Measurements from ENCODE around the gene ITIH1. TPM values are rescaled to one million over a fixed set of nuclear protein-coding genes. Genes with fewer than 3 reads are reported as not detected.
A peak's percentile ranks its signal among the peaks of the same experiment; 100 is the strongest.
"Not testable (repeated sequence)": the region's sequence is repeated elsewhere in the genome, so short reads cannot be mapped to it uniquely, and the experiment has no call there.

Gene ITIH1, protein sequence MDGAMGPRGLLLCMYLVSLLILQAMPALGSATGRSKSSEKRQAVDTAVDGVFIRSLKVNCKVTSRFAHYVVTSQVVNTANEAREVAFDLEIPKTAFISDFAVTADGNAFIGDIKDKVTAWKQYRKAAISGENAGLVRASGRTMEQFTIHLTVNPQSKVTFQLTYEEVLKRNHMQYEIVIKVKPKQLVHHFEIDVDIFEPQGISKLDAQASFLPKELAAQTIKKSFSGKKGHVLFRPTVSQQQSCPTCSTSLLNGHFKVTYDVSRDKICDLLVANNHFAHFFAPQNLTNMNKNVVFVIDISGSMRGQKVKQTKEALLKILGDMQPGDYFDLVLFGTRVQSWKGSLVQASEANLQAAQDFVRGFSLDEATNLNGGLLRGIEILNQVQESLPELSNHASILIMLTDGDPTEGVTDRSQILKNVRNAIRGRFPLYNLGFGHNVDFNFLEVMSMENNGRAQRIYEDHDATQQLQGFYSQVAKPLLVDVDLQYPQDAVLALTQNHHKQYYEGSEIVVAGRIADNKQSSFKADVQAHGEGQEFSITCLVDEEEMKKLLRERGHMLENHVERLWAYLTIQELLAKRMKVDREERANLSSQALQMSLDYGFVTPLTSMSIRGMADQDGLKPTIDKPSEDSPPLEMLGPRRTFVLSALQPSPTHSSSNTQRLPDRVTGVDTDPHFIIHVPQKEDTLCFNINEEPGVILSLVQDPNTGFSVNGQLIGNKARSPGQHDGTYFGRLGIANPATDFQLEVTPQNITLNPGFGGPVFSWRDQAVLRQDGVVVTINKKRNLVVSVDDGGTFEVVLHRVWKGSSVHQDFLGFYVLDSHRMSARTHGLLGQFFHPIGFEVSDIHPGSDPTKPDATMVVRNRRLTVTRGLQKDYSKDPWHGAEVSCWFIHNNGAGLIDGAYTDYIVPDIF
- polyA plus RNA-seq (2013, experiment 1 of 2), result not detected
- not detected for polyA plus RNA-seq (2013, experiment 2 of 2)

DNA sequence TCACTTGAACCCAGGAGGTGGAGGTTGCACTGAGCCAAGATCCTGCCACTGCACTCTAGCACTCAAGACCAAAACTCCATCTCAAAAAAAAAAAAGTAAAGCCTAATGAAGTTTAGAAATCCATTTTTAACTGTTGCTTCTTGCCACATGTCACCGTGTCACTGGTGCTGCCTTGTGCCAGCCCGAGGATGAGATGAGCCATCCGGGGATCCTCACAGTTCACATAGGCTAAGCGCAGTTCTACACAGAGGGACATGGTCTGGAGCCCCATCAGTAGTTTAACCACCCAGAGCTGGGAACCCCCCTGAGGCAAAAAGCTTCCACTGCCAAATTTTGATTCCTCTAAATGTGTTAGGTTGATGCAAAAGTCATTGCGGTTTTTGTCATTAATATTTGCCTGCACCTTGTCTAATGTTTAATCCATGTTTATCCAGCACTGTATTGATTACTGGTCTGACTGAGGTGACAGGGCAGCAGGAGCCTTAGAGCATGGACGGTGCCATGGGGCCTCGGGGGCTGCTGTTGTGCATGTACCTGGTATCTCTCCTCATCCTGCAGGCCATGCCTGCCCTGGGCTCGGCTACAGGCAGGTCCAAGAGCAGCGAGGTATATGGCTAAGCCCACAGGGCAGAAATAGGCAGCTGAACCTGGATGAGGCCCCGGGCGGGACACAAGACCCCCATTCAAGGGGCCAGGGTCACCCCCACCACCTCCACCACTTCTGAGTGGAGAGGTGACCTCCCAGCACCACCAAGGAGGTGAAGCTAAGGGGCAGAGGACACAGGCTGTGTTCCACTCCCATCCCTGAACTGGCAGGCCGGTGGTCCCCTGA is at the start of gene ITIH1:
ITIH1 (plus strand) TSS at position 473 of the 832 bp plus-strand sequence; CDS start at position 490, 17 bp downstream.
- H2BK15ac ChIP-seq (ENCODE audit: low read length), result no peak within 1 kb of the TSS
- WGBS, 2 donors (ENCODE audit: extremely low coverage in 2 of 2, insufficient read length in 2 of 2, insufficient replicate concordance in 1 of 2), result no CpG with 5 or more reads among the region's 12 CpGs
- H4K8ac ChIP-seq (ENCODE audit: low read depth, low read length), result no peak within 1 kb of the TSS
- DNase-seq (ENCODE audit: low spot score), result no peak
- no peak within 1 kb of the TSS for H3K27ac ChIP-seq (replicated peaks; ENCODE audit: low read length)
- H3K9me3 ChIP-seq (replicated peaks in 1 of 2; ENCODE audit: control insufficient read depth in 2 of 2, insufficient read depth in 1 of 2, low read depth in 1 of 2, low read length in 2 of 2), result no peaks in the 10 kb centered on the region
- peak within 1 kb of the TSS in 1 of 2 donors; percentile 3 for H3K4me3 ChIP-seq (ENCODE audit: low read length in 2 of 2)
- no peak within 1 kb of the TSS for H3K18ac ChIP-seq (ENCODE audit: low read length)
- no peak within 1 kb of the TSS for H2BK120ac ChIP-seq (ENCODE audit: low read depth, low read length)
- peak within 1 kb of the TSS; percentile 31 for H2BK5ac ChIP-seq (ENCODE audit: low read length)
- no peak within 1 kb of the TSS for H3K4me2 ChIP-seq (ENCODE audit: insufficient read depth, low read length, poor library complexity, severe bottlenecking)
- peak within 1 kb of the TSS; percentile 37 for H2AK5ac ChIP-seq (ENCODE audit: low read depth, low read length)
- H3K14ac ChIP-seq (ENCODE audit: low read length), result no peak within 1 kb of the TSS
- no peak within 1 kb of the TSS for H3K23ac ChIP-seq (ENCODE audit: low read depth, low read length, poor library complexity)
- no peak within 1 kb of the TSS for H2AFZ ChIP-seq (ENCODE audit: low read length)
- no peak within 1 kb of the TSS for H2BK12ac ChIP-seq (ENCODE audit: low read length)
- no peak within 1 kb of the TSS for H4K91ac ChIP-seq (ENCODE audit: low read depth, low read length, poor library complexity)
- no peaks in the 10 kb centered on the region for H3K4me1 ChIP-seq (ENCODE audit: control insufficient read depth in 2 of 2, insufficient read depth in 1 of 2, low read depth in 1 of 2, low read length in 2 of 2)
- no peak within 1 kb of the TSS for H3K9ac ChIP-seq (ENCODE audit: low read depth, low read length, poor library complexity)
- no peaks in the 10 kb centered on the region for H3K36me3 ChIP-seq (replicated peaks in 1 of 2; ENCODE audit: control insufficient read depth in 2 of 2, insufficient read depth in 2 of 2, low read length in 2 of 2)
- no peaks in the 10 kb centered on the region for H3K79me1 ChIP-seq (ENCODE audit: low read depth, low read length)
- H3K4ac ChIP-seq (ENCODE audit: low read length), result no peak within 1 kb of the TSS
- peaks cover 0 to 29% (median 0%) of the 10 kb centered on the region in 3 experiments for H3K27me3 ChIP-seq (ENCODE audit: control insufficient read depth in 3 of 3, insufficient read depth in 3 of 3, low read depth in 1 of 3, low read length in 3 of 3)

DNA sequence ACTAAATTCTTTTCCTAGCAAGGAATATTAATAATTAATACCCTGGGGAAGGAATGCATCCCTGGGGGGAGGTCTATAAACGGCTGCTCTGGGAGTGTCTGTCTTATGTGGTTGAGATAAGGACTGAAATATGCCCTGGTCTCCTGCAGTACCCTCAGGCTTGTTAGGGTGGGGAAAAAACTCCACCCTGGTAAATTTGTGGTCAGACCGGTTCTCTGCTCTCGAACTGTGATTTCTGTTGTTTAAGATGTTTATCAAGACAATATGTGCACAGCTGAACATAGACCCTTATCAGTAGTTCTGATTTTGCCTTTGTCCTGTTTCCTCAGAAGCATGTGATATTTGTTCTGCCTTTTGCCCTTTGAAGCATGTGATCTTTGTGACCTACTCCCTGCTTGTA is 48.6 kb upstream of the ITIH1 start:
- H2BK5ac ChIP-seq (ENCODE audit: low read length); H4K8ac ChIP-seq (ENCODE audit: low read depth, low read length); H3K4ac ChIP-seq (ENCODE audit: low read length); H3K18ac ChIP-seq (ENCODE audit: low read length); H3K14ac ChIP-seq (ENCODE audit: low read length); H2BK12ac ChIP-seq (ENCODE audit: low read length); H3K4me1 ChIP-seq (ENCODE audit: control insufficient read depth in 2 of 2, insufficient read depth in 1 of 2, low read depth in 1 of 2, low read length in 2 of 2); H3K27ac ChIP-seq (replicated peaks; ENCODE audit: low read length); H2BK120ac ChIP-seq (ENCODE audit: low read depth, low read length); H3K9ac ChIP-seq (ENCODE audit: low read depth, low read length, poor library complexity); H3K79me1 ChIP-seq (ENCODE audit: low read depth, low read length); H2BK15ac ChIP-seq (ENCODE audit: low read length); H3K27me3 ChIP-seq (ENCODE audit: control insufficient read depth in 3 of 3, insufficient read depth in 3 of 3, low read depth in 1 of 3, low read length in 3 of 3); H4K91ac ChIP-seq (ENCODE audit: low read depth, low read length, poor library complexity); H2AK5ac ChIP-seq (ENCODE audit: low read depth, low read length); H2AFZ ChIP-seq (ENCODE audit: low read length); H3K4me2 ChIP-seq (ENCODE audit: insufficient read depth, low read length, poor library complexity, severe bottlenecking); DNase-seq (ENCODE audit: low spot score); H3K4me3 ChIP-seq (ENCODE audit: low read length in 2 of 2); H3K23ac ChIP-seq (ENCODE audit: low read depth, low read length, poor library complexity): not testable (repeated sequence)
- H3K36me3 ChIP-seq (replicated peaks in 1 of 2; ENCODE audit: control insufficient read depth in 2 of 2, insufficient read depth in 2 of 2, low read length in 2 of 2), result peaks cover 14 to 61% of the 10 kb centered on the region in 2 donors
- no CpG with 5 or more reads among the region's 3 CpGs for WGBS, 2 donors (ENCODE audit: extremely low coverage in 2 of 2, insufficient read length in 2 of 2, insufficient replicate concordance in 1 of 2)
- peaks cover 4 to 44% of the 10 kb centered on the region in 2 donors for H3K9me3 ChIP-seq (replicated peaks in 1 of 2; ENCODE audit: control insufficient read depth in 2 of 2, insufficient read depth in 1 of 2, low read depth in 1 of 2, low read length in 2 of 2)

DNA sequence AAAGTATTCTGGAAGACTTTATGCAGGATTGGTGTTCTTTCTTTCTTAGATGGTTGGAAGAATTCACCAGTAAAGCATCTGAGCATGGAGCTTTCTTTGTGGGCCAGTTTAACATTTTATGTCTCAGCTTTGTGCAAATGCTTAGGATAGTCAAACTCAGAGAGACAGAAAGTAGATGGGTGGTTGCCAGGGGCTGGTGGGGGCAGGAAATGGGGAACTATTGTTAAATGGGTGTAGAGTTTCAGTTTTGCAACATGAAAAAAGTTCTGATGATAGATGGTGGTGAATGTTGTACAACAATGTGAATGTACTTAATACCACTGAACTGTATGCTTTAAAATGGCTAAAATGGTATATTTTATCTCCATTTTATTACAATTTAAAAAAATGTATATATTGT is 46.7 kb upstream of the ITIH1 start:
- no peak overlapping the region for H2BK5ac ChIP-seq (ENCODE audit: low read length)
- no peak overlapping the region for H3K18ac ChIP-seq (ENCODE audit: low read length)
- no peak overlapping the region for H2AFZ ChIP-seq (ENCODE audit: low read length)
- no peaks in the 10 kb centered on the region for H3K4me1 ChIP-seq (ENCODE audit: control insufficient read depth in 2 of 2, insufficient read depth in 1 of 2, low read depth in 1 of 2, low read length in 2 of 2)
- H3K4me2 ChIP-seq (ENCODE audit: insufficient read depth, low read length, poor library complexity, severe bottlenecking), result no peak overlapping the region
- H3K36me3 ChIP-seq (replicated peaks in 1 of 2; ENCODE audit: control insufficient read depth in 2 of 2, insufficient read depth in 2 of 2, low read length in 2 of 2), result peaks cover 16 to 68% of the 10 kb centered on the region in 2 donors
- H3K9ac ChIP-seq (ENCODE audit: low read depth, low read length, poor library complexity), result no peak overlapping the region
- DNase-seq (ENCODE audit: low spot score), result no peak
- H4K91ac ChIP-seq (ENCODE audit: low read depth, low read length, poor library complexity), result no peak overlapping the region
- H3K14ac ChIP-seq (ENCODE audit: low read length), result no peak overlapping the region
- H3K9me3 ChIP-seq (replicated peaks in 1 of 2; ENCODE audit: control insufficient read depth in 2 of 2, insufficient read depth in 1 of 2, low read depth in 1 of 2, low read length in 2 of 2), result peaks cover 4 to 53% of the 10 kb centered on the region in 2 donors
- H3K23ac ChIP-seq (ENCODE audit: low read depth, low read length, poor library complexity), result no peak overlapping the region
- H2AK5ac ChIP-seq (ENCODE audit: low read depth, low read length), result no peak overlapping the region
- H2BK12ac ChIP-seq (ENCODE audit: low read length), result no peak overlapping the region
- no peak overlapping the region for H2BK120ac ChIP-seq (ENCODE audit: low read depth, low read length)
- H3K4me3 ChIP-seq (ENCODE audit: low read length in 2 of 2), result no peak overlapping the region
- no peak overlapping the region for H3K4ac ChIP-seq (ENCODE audit: low read length)
- no peak overlapping the region for H4K8ac ChIP-seq (ENCODE audit: low read depth, low read length)
- no peaks in the 10 kb centered on the region for H3K79me1 ChIP-seq (ENCODE audit: low read depth, low read length)
- H3K27ac ChIP-seq (replicated peaks; ENCODE audit: low read length), result no peak overlapping the region
- no peak overlapping the region for H2BK15ac ChIP-seq (ENCODE audit: low read length)
- no peaks in the 10 kb centered on the region for H3K27me3 ChIP-seq (ENCODE audit: control insufficient read depth in 3 of 3, insufficient read depth in 3 of 3, low read depth in 1 of 3, low read length in 3 of 3)
